Hepatocyte (in vitro differentiated cells): ENCODE results near the gene CDK6.

Experiments
- EZH2 ChIP-seq: fragments of 200-600 bp; sonication (generic); IDR thresholded peaks from 2 replicates; pipeline ENCODE4 v1.6.1; 2016; ENCODE audit warnings: antibody characterized with exemption, mild to moderate bottlenecking, borderline replicate concordance
- EZH2phosphoT487 ChIP-seq: fragments of 200-600 bp; sonication (generic); IDR thresholded peaks from one replicate; pipeline ENCODE4 v1.6.1; 2018; ENCODE audit warnings: antibody characterized with exemption, mild to moderate bottlenecking, low read depth, moderate library complexity; ENCODE audit not compliant: unreplicated experiment, severe bottlenecking
- TF ChIP-seq, protein P1 (sequence below): fragments of 200-600 bp; sonication (generic); IDR thresholded peaks from 2 replicates; pipeline ENCODE4 v1.5.1; 2016; ENCODE audit warnings: antibody characterized with exemption, mild to moderate bottlenecking; ENCODE audit not compliant: poor library complexity

DNA sequence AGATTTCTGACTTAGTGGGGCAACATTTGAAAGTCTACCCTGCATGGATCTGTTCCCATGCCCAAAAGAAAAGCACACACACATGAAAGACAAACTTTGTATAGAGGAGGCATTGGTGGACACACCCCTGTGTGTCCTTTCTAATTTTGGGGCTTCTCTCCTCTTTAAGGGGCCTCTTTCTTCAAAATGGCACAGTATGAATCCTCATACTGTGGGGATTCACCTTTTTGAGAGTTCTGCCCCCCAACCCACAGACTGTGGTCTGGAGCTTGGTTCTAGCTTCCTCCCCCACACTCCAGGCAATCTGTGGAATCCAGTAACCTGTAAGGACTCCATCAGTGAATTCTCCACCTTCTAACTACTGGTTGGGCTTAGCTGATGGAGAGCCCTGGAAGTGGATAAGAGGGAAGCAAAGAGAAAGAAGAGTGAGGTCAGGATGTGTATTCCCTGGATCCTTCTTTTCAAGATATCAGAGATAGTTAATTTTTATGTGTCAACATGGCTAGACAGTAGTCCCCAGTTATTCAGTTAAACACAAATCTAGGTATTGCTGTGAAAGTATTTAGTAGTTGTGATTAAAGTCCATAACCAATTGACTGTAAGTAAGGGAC is 32.4 kb upstream of the CDK6 start:
- TF ChIP-seq, protein P1, sequence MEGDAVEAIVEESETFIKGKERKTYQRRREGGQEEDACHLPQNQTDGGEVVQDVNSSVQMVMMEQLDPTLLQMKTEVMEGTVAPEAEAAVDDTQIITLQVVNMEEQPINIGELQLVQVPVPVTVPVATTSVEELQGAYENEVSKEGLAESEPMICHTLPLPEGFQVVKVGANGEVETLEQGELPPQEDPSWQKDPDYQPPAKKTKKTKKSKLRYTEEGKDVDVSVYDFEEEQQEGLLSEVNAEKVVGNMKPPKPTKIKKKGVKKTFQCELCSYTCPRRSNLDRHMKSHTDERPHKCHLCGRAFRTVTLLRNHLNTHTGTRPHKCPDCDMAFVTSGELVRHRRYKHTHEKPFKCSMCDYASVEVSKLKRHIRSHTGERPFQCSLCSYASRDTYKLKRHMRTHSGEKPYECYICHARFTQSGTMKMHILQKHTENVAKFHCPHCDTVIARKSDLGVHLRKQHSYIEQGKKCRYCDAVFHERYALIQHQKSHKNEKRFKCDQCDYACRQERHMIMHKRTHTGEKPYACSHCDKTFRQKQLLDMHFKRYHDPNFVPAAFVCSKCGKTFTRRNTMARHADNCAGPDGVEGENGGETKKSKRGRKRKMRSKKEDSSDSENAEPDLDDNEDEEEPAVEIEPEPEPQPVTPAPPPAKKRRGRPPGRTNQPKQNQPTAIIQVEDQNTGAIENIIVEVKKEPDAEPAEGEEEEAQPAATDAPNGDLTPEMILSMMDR: no peak
- no peak for TF ChIP-seq EZH2
- TF ChIP-seq EZH2phosphoT487: no peak
